Breast epithelium (tissue), 3 donors: Measurements from ENCODE around the gene DNAJC3.
"Not testable (repeated sequence)": the region's sequence is repeated elsewhere in the genome, so short reads cannot be mapped to it uniquely, and the experiment has no call there.

ENCODE experiments used
- CTCF ChIP-seq, 3 donors: fragments of 450-650 bp; IDR thresholded peaks; one replicate each; pipeline ENCODE4 v1.5.1; 2016 to 2017; ENCODE audit warnings: antibody characterized with exemption in 3 of 3, mild to moderate bottlenecking in 3 of 3, moderate library complexity in 3 of 3
- POLR2A ChIP-seq: fragments of 450-650 bp; IDR thresholded peaks from one replicate; pipeline ENCODE4 v1.6.1; 2016; ENCODE audit warnings: antibody characterized with exemption, mild to moderate bottlenecking, moderate library complexity

GRCh38 chr13:95712846-95713245, 35.9 kb downstream of the DNAJC3 start:
- not testable (repeated sequence) for TF ChIP-seq CTCF (IDR thresholded peaks at IDR 0.05); POLR2A
